PC-9 (cell line): ENCODE results near the gene EFNA2. TPM values are rescaled to one million over a fixed set of nuclear protein-coding genes. Genes with fewer than 3 reads are reported as not detected.

Experiments used
- BruUV-seq: library from RNA; stranded (reverse); fragments of 400-500 nt; replicated peaks from 2 replicates; lab custom pipeline; 2021; lab: Mats Ljungman, UMichigan
- CTCF ChIA-PET: fragments of 300-600 bp; sonication (Branson Sonifier 250); formaldehyde crosslinking; loops from one replicate; lab custom pipeline; 2022; ENCODE audit warnings: antibody characterized with exemption; lab: Charles Lee
- POLR2A ChIA-PET: fragments of 300-600 bp; sonication (Branson Sonifier 250); formaldehyde crosslinking; loops from one replicate; lab custom pipeline; 2022; ENCODE audit warnings: antibody characterized with exemption; ENCODE audit not compliant: unreplicated experiment; lab: Charles Lee
- DNase-seq, 2 experiments: peaks; one replicate each; pipeline versions ENCODE4 v3.0.0 to v3.0.0-alpha.2; 2015 to 2022; ENCODE audit warnings: mixed read lengths in 1 of 2
- H2AFZ ChIP-seq: fragments of 200-600 bp; sonication (generic); 2 replicates; pipeline ENCODE4 v1.8.1; 2017; ENCODE audit warnings: antibody characterized with exemption
- H3F3A ChIP-seq: fragments of 200-600 bp; sonication (generic); 2 replicates; pipeline ENCODE4 v1.8.1; 2017; ENCODE audit warnings: antibody characterized with exemption, mild to moderate bottlenecking, low read depth; ENCODE audit not compliant: insufficient read depth
- H3K27ac ChIP-seq: fragments of 200-600 bp; sonication (generic); 2 replicates; pipeline ENCODE4 v1.6.1; 2016; ENCODE audit warnings: mixed run types
- H3K27me3 ChIP-seq: fragments of 200-600 bp; sonication (generic); 2 replicates; pipeline ENCODE4 v1.6.1; 2016; ENCODE audit warnings: low read depth, mixed run types; ENCODE audit not compliant: insufficient read depth
- H3K36me3 ChIP-seq: fragments of 200-600 bp; sonication (generic); 2 replicates; pipeline ENCODE4 v1.6.1; 2016; ENCODE audit warnings: low read depth, mixed run types
- H3K4me1 ChIP-seq: fragments of 200-600 bp; sonication (generic); replicated peaks from 2 replicates; pipeline ENCODE4 v1.6.1; 2016; ENCODE audit warnings: mixed run types; ENCODE audit not compliant: insufficient read depth
- H3K4me2 ChIP-seq: fragments of 200-600 bp; sonication (generic); 2 replicates; pipeline ENCODE4 v1.6.1; 2017; ENCODE audit warnings: mixed run types
- H3K4me3 ChIP-seq: fragments of 200-600 bp; sonication (generic); 2 replicates; pipeline ENCODE4 v1.6.1; 2016; ENCODE audit warnings: mixed run types
- H3K79me2 ChIP-seq: fragments of 200-600 bp; sonication (generic); 2 replicates; pipeline ENCODE4 v1.6.1; 2017; ENCODE audit warnings: low read depth, mixed run types
- H3K9me2 ChIP-seq: fragments of 200-600 bp; sonication (generic); 2 replicates; pipeline ENCODE4 v1.8.1; 2017; ENCODE audit warnings: mild to moderate bottlenecking; ENCODE audit not compliant: insufficient read depth
- H3K9me3 ChIP-seq: fragments of 200-600 bp; sonication (generic); 2 replicates; pipeline ENCODE4 v1.8.1; 2016; ENCODE audit warnings: low read depth; ENCODE audit not compliant: insufficient read depth
- H4K20me1 ChIP-seq: fragments of 200-600 bp; sonication (generic); 2 replicates; pipeline ENCODE4 v1.8.1; 2017; ENCODE audit not compliant: insufficient read depth
- CTCF ChIP-seq: fragments of 200-600 bp; sonication (generic); conservative IDR thresholded peaks from 2 replicates; pipeline ENCODE4 v1.6.1; 2017; ENCODE audit warnings: mixed run types, antibody characterized with exemption, mild to moderate bottlenecking, moderate library complexity
- EZH2 ChIP-seq: fragments of 200-600 bp; sonication (generic); IDR thresholded peaks from 2 replicates; pipeline ENCODE4 v1.8.0; 2017; ENCODE audit warnings: antibody characterized with exemption, low read depth
- intact Hi-C: fragments of 100-400 bp; cut with micrococcal nuclease; formaldehyde crosslinking; loops from one replicate; pipeline ENCODE4 v1.10.0; 2022; ENCODE audit not compliant: unreplicated experiment
- total RNA-seq: library from RNA; stranded (reverse); gene quantifications from 2 replicates; pipeline ENCODE4 v1.2.3, GENCODE V29; 2021

EFNA2 gene
- total RNA-seq, 1 experiment from 2014 or later, result not detected

DNA sequence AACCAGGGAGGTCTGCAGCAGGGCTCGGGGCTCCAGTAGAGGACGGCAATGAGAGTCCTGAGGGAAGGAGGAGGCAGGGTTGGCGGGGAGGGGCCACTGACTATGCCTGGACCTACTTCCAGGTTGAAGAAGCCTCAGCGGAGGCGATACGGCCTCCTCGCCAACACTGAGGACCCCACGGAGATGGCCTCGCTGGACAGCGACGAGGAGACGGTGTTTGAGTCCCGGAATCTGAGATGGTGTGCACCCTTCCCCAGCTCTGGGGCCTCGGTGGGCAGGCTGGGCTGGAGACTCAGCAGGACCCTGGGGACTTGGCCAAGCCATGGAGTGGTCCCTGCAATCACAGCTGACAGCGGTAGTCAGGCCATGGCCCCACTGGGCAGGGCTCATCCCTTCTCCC, 8.6 kb upstream of the EFNA2 start:
- Histone ChIP-seq H3K4me2 (peak overlapping the region; percentile 87), H3K9me2 (no peaks in the 10 kb centered on the region), H3K79me2 (peaks cover 40% of the 10 kb centered on the region), H3K36me3 (peaks cover 9% of the 10 kb centered on the region; the same call in 1 of the 2 replicates), H3K27ac (no peak overlapping the region), H3K4me3 (peak overlapping the region; percentile 78; the same call in 1 of the 2 replicates), H2AFZ (no peak overlapping the region), H3K27me3 (no peaks in the 10 kb centered on the region), H3F3A (peaks cover 33% of the 10 kb centered on the region), H3K4me1 (peaks cover 16% of the 10 kb centered on the region), H4K20me1 (peaks cover 13% of the 10 kb centered on the region), H3K9me3 (no peaks in the 10 kb centered on the region)
- no peak for TF ChIP-seq EZH2
- TF ChIP-seq CTCF, result no peak
- ChIA-PET POLR2A (no interaction called here), CTCF (no interaction called here)
- intact Hi-C loops, result loop anchor here (5.0 kb wide), 1 partner anchor 395 kb away; no protein-coding TSS in a partner anchor
- no TSS peak for BruUV-seq
- DNase-seq, result no peak

GRCh38 chr19:1278074-1278473, 7.6 kb upstream of the EFNA2 start:
- H3K4me3 ChIP-seq, result no peak overlapping the region
- H3K36me3 ChIP-seq, result 0 out of 2 replicates have a peak, but pooled peaks cover 5% of the 10 kb centered on the region
- H3K79me2 ChIP-seq, result peaks cover 30% of the 10 kb centered on the region
- H3K9me2 ChIP-seq, result no peaks in the 10 kb centered on the region
- no peak for DNase-seq
- ChIA-PET POLR2A (no interaction called here), CTCF (interaction anchor here (0.5 kb wide), 1 partner anchor 142 kb away, joined by 3 read pairs; no protein-coding TSS in a partner anchor)
- no peak overlapping the region for H2AFZ ChIP-seq
- peaks cover 13% of the 10 kb centered on the region for H4K20me1 ChIP-seq
- intact Hi-C loops, result loop anchor here (2.0 to 5.0 kb wide), 2 partner anchors 95 to 394 kb away; no protein-coding TSS in a partner anchor
- H3K9me3 ChIP-seq, result no peaks in the 10 kb centered on the region
- peaks cover 27% of the 10 kb centered on the region for H3F3A ChIP-seq
- no TSS peak for BruUV-seq
- H3K27ac ChIP-seq, result no peak overlapping the region
- no peaks in the 10 kb centered on the region for H3K27me3 ChIP-seq
- TF ChIP-seq CTCF, result no peak
- no peak for TF ChIP-seq EZH2
- H3K4me2 ChIP-seq, result no peak overlapping the region
- peaks cover 11% of the 10 kb centered on the region; the same call in 1 of the 2 replicates for H3K4me1 ChIP-seq

GRCh38 chr19:1278713-1279660, 6.7 kb upstream of the EFNA2 start:
- DNase-seq, result no peak
- Histone ChIP-seq H3K4me1 (0 out of 2 replicates have a peak, but pooled peaks cover 1% of the 10 kb centered on the region), H3F3A (peaks cover 19% of the 10 kb centered on the region), H3K79me2 (peaks cover 21% of the 10 kb centered on the region), H4K20me1 (peaks cover 6% of the 10 kb centered on the region), H3K4me3 (no peak overlapping the region), H3K36me3 (no peaks in the 10 kb centered on the region), H2AFZ (no peak overlapping the region), H3K27me3 (no peaks in the 10 kb centered on the region), H3K9me3 (no peaks in the 10 kb centered on the region), H3K27ac (no peak overlapping the region), H3K9me2 (no peaks in the 10 kb centered on the region), H3K4me2 (no peak overlapping the region)
- TF ChIP-seq CTCF (no peak), EZH2 (no peak)
- intact Hi-C loops, result loop anchor here (2.0 to 5.0 kb wide), 2 partner anchors 94 to 393 kb away; no protein-coding TSS in a partner anchor
- BruUV-seq, result no TSS peak
- ChIA-PET CTCF (interaction anchor here (0.5 to 0.7 kb wide), 3 partner anchors 142 to 396 kb away, joined by 3 read pairs; no protein-coding TSS in a partner anchor), POLR2A (interaction anchor here (0.5 kb wide), 1 partner anchor 535 kb away, joined by 8 read pairs; no protein-coding TSS in a partner anchor)
